ENCODE results near the gene MECP2.

Gene MECP2

DNA sequence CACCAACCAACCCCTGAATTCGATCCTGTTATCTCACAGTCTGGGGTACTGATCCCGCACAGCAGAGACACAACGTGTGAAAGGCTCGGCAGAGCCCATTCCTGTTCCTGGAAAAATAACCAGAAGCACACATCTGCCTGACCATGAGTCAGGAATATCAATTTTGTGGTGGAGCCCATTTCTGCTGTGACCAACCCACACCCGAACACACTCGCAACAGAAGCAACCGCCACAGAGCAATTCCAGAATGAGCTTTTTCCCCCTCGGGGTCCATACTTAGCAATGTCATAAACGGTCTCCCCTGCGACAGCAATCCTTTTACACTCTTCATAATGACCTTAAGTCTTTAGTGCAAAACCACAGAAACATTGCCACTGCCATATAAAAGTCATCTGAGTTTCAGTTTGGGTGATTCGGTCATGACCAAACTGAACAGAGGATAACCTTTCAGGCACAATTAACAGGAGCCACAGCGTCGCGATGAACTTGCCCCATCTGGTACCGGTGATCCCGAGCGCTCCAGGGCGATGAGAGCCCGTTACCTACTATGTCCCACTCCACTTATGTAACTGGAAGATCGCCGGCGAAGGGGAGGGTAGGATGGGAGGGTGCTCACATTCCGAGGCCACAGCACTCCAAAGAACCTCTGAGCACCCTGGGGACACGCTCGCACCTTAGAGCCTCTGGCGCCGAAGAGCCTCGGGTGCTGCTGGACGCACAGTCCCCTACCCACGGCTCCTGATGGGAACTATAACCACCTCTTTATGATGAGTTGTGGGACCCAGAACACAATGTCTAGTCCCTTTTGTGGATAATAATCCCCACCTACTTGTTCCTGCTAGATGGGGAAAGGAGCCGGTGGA is 1.1 kb downstream of the MECP2 start:
- TF ChIP-seq FOXP2 (optimal IDR thresholded peaks at IDR 0.05; ENCODE audit: borderline replicate concordance, extremely low read depth, extremely low read length, insufficient read depth) (no peak), SIN3A (IDR thresholded peaks at IDR 0.05; ENCODE audit: borderline replicate concordance, insufficient read depth, low read length) (no peak), TAF1 (IDR thresholded peaks at IDR 0.05; ENCODE audit: borderline replicate concordance, insufficient read depth, low read length) (no peak), POLR2AphosphoS5 (IDR thresholded peaks at IDR 0.05; ENCODE audit: low read depth, low read length) (no peak)
- TF ChIP-seq, protein P1, sequence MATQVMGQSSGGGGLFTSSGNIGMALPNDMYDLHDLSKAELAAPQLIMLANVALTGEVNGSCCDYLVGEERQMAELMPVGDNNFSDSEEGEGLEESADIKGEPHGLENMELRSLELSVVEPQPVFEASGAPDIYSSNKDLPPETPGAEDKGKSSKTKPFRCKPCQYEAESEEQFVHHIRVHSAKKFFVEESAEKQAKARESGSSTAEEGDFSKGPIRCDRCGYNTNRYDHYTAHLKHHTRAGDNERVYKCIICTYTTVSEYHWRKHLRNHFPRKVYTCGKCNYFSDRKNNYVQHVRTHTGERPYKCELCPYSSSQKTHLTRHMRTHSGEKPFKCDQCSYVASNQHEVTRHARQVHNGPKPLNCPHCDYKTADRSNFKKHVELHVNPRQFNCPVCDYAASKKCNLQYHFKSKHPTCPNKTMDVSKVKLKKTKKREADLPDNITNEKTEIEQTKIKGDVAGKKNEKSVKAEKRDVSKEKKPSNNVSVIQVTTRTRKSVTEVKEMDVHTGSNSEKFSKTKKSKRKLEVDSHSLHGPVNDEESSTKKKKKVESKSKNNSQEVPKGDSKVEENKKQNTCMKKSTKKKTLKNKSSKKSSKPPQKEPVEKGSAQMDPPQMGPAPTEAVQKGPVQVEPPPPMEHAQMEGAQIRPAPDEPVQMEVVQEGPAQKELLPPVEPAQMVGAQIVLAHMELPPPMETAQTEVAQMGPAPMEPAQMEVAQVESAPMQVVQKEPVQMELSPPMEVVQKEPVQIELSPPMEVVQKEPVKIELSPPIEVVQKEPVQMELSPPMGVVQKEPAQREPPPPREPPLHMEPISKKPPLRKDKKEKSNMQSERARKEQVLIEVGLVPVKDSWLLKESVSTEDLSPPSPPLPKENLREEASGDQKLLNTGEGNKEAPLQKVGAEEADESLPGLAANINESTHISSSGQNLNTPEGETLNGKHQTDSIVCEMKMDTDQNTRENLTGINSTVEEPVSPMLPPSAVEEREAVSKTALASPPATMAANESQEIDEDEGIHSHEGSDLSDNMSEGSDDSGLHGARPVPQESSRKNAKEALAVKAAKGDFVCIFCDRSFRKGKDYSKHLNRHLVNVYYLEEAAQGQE (IDR thresholded peaks at IDR 0.05; ENCODE audit: insufficient read depth in 1 of 2, low read depth in 2 of 2, low read length in 2 of 2): no peak

DNA sequence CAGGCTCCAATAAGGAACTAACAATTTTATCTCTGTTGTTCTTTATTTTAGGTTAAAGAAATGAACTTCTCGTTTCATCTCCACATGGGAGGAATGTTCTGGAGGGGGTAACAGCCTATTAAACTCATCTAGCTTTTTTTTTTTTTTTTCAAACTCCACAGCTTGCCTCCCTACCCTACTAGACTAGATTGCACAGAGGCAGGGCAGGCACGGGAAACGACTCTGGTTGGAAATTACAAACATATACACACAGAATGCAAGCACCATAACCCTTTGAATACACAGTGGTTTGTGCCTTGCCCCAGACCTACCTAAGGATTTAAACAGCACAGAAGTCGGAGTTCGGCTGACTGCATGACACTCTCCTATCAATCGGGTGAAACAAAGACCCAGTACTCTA is 2.7 kb downstream of the MECP2 start:
- no peak for TF ChIP-seq POLR2AphosphoS5 (IDR thresholded peaks at IDR 0.05; ENCODE audit: low read depth, low read length)
- no peak for TF ChIP-seq FOXP2 (optimal IDR thresholded peaks at IDR 0.05; ENCODE audit: borderline replicate concordance, extremely low read depth, extremely low read length, insufficient read depth)
- TF ChIP-seq SIN3A (IDR thresholded peaks at IDR 0.05; ENCODE audit: borderline replicate concordance, insufficient read depth, low read length): no peak
- TF ChIP-seq, protein P1 (IDR thresholded peaks at IDR 0.05; ENCODE audit: insufficient read depth in 1 of 2, low read depth in 2 of 2, low read length in 2 of 2): no peak
- TF ChIP-seq TAF1 (IDR thresholded peaks at IDR 0.05; ENCODE audit: borderline replicate concordance, insufficient read depth, low read length): no peak

DNA sequence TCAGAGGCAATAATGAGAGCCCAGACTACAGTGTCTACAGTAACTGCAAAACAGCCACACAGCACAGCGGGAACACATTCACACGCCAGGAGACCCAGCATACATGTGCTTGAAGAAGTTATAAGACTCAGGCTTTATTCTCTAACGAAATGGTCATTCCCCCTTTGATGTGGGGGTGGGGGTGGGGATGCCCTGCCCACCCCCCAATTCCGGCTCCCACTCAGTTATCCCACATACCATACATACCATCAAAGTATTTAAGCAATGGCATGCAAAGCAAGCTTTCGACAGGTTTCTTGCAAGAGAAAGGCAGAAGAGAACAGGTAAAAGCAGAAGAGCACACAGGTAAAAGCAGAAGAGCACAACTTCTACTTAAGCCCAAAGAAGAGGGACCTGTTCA is 3.6 kb downstream of the MECP2 start:
- TF ChIP-seq POLR2AphosphoS5 (IDR thresholded peaks at IDR 0.05; ENCODE audit: low read depth, low read length) (no peak), FOXP2 (optimal IDR thresholded peaks at IDR 0.05; ENCODE audit: borderline replicate concordance, extremely low read depth, extremely low read length, insufficient read depth) (no peak), SIN3A (IDR thresholded peaks at IDR 0.05; ENCODE audit: borderline replicate concordance, insufficient read depth, low read length) (no peak), TAF1 (IDR thresholded peaks at IDR 0.05; ENCODE audit: borderline replicate concordance, insufficient read depth, low read length) (no peak)
- TF ChIP-seq, protein P1 (IDR thresholded peaks at IDR 0.05; ENCODE audit: insufficient read depth in 1 of 2, low read depth in 2 of 2, low read length in 2 of 2): no peak

DNA sequence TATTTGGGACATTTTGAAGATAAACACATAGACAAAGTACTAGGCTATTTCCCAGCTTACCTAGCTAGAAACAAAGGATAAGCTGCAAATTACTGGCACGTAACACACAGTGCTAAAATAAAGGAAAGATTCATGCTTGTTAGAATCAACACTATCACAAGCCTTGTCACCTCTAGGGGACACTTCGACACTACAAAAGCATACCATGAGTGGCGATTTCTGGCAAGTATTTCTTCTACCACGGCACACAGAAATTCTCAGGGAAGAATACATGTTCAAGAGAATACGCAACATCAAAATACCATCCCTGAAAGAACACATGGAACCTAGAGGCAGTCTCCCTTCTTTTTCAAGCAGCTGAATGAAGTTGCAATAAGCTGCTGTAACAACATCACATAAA is 5.1 kb downstream of the MECP2 start:
- TF ChIP-seq SIN3A (IDR thresholded peaks at IDR 0.05; ENCODE audit: borderline replicate concordance, insufficient read depth, low read length): no peak
- TF ChIP-seq TAF1 (IDR thresholded peaks at IDR 0.05; ENCODE audit: borderline replicate concordance, insufficient read depth, low read length): no peak
- TF ChIP-seq FOXP2 (optimal IDR thresholded peaks at IDR 0.05; ENCODE audit: borderline replicate concordance, extremely low read depth, extremely low read length, insufficient read depth): no peak
- TF ChIP-seq, protein P1 (IDR thresholded peaks at IDR 0.05; ENCODE audit: insufficient read depth in 1 of 2, low read depth in 2 of 2, low read length in 2 of 2): no peak
- no peak for TF ChIP-seq POLR2AphosphoS5 (IDR thresholded peaks at IDR 0.05; ENCODE audit: low read depth, low read length)

Measured in PFSK-1 (cell line).